Activated CD8-positive, alpha-beta T cell treated with anti-CD3 and anti-CD28 coated beads for 36 hours (primary cell): ENCODE data around the gene PPARD. TPM values are rescaled to one million over a fixed set of nuclear protein-coding genes. Genes with fewer than 3 reads are reported as not detected.
A peak's percentile ranks its signal among the peaks of the same experiment; 100 is the strongest.

Experiments
- ATAC-seq: fragments of 200-7000 bp; cut with Tn5 transposase; one replicate; pipeline ENCODE4 v1.10.0; 2021; ENCODE audit warnings: mild to moderate bottlenecking, moderate library complexity
- CTCF ChIA-PET: fragments of 350-600 bp; sonication (Branson Sonifier 250); formaldehyde crosslinking; loops from one replicate; lab custom pipeline; 2021; ENCODE audit warnings: antibody characterized with exemption; lab: Charles Lee
- POLR2A ChIA-PET: fragments of 350-600 bp; sonication (Branson Sonifier 250); formaldehyde crosslinking; loops from one replicate; lab custom pipeline; 2021; ENCODE audit warnings: antibody characterized with exemption; lab: Charles Lee
- DNase-seq: peaks from one replicate; pipeline ENCODE4 v3.0.0-alpha.2; 2020
- H3K27ac Mint-ChIP-seq: one replicate; pipeline ENCODE4 v1.8.0; 2021; ENCODE audit warnings: mild to moderate bottlenecking, mixed read lengths
- H3K27me3 Mint-ChIP-seq: one replicate; pipeline ENCODE4 v1.8.0; 2021; ENCODE audit warnings: mixed read lengths
- H3K36me3 Mint-ChIP-seq: one replicate; pipeline ENCODE4 v1.8.0; 2021; ENCODE audit warnings: low read depth, mixed read lengths
- H3K4me1 Mint-ChIP-seq: one replicate; pipeline ENCODE4 v1.8.0; 2021; ENCODE audit warnings: low read depth, mixed read lengths
- H3K4me3 Mint-ChIP-seq: one replicate; pipeline ENCODE4 v1.8.0; 2021; ENCODE audit warnings: mild to moderate bottlenecking, moderate library complexity, mixed read lengths
- H3K9me3 Mint-ChIP-seq: one replicate; pipeline ENCODE4 v1.8.0; 2021; ENCODE audit warnings: mixed read lengths
- CTCF ChIP-seq: fragments of 200-600 bp; IDR thresholded peaks from one replicate; pipeline ENCODE4 v1.8.0; 2022; ENCODE audit warnings: antibody characterized with exemption, mild to moderate bottlenecking
- intact Hi-C: fragments of 100-400 bp; cut with micrococcal nuclease; formaldehyde crosslinking; loops from one replicate; pipeline ENCODE4 v1.10.0; 2022
- total RNA-seq, 2 experiments: library from RNA; stranded (reverse); gene quantifications; one replicate each; pipeline ENCODE4 v1.2.3, GENCODE V29; 2021

Gene PPARD
- total RNA-seq, 2 experiments from 2014 or later = 26.6 to 26.7 TPM

- peak overlapping the region; percentile 93 for H3K27ac Mint-ChIP-seq
- POLR2A ChIA-PET = interaction anchor here (1.0 to 5.9 kb wide), 4 partner anchors 12 to 174 kb away, joined by 3 to 24 read pairs (median 11); no protein-coding TSS in a partner anchor
- intact Hi-C loops = loop anchor here (2.0 to 5.0 kb wide), 2 partner anchors 149 to 168 kb away; partner anchors contain the start of gene RPL10A
- DNase-seq (peak; percentile 62), ATAC-seq (no peak)
- TF ChIP-seq CTCF = no peak
- H3K4me1 Mint-ChIP-seq = peaks cover 60% of the 10 kb centered on the region
- no peaks in the 10 kb centered on the region for H3K27me3 Mint-ChIP-seq
- H3K36me3 Mint-ChIP-seq = peaks cover 44% of the 10 kb centered on the region
- CTCF ChIA-PET = interaction anchor here (1.0 to 7.5 kb wide), 5 partner anchors 12 to 168 kb away, joined by 5 to 241 read pairs (median 13); partner anchors contain the start of genes PPARD and RPL10A
- peak overlapping the region; percentile 92 for H3K4me3 Mint-ChIP-seq
- no peaks in the 10 kb centered on the region for H3K9me3 Mint-ChIP-seq
Measured at GRCh38 chr6:35299674-35300073, 42.7 kb upstream of the PPARD start.

- Mint-ChIP-seq H3K27ac (peak overlapping the region; percentile 93), H3K9me3 (no peaks in the 10 kb centered on the region), H3K4me1 (peaks cover 61% of the 10 kb centered on the region), H3K36me3 (peaks cover 45% of the 10 kb centered on the region), H3K4me3 (peak overlapping the region; percentile 92), H3K27me3 (no peaks in the 10 kb centered on the region)
- ATAC-seq (no peak), DNase-seq (peak; percentile 48)
- CTCF ChIA-PET = interaction anchor here (1.0 to 7.5 kb wide), 7 partner anchors 12 to 167 kb away, joined by 3 to 241 read pairs (median 7); partner anchors contain the start of genes PPARD and RPL10A
- no peak for TF ChIP-seq CTCF
- intact Hi-C loops = no loop called here
- POLR2A ChIA-PET = interaction anchor here (0.6 to 5.9 kb wide), 8 partner anchors 10 to 423 kb away, joined by 3 to 24 read pairs (median 4); partner anchors contain the start of gene RPL10A
Measured at GRCh38 chr6:35300848-35301247, 41.5 kb upstream of the PPARD start.

- H3K36me3 Mint-ChIP-seq = peaks cover 57% of the 10 kb centered on the region
- no peaks in the 10 kb centered on the region for H3K9me3 Mint-ChIP-seq
- H3K4me3 Mint-ChIP-seq = peak overlapping the region; percentile 76
- POLR2A ChIA-PET = interaction anchor here (0.6 to 2.2 kb wide), 14 partner anchors 9 to 377 kb away, joined by 3 to 11 read pairs (median 4); partner anchors contain the start of genes FANCE, PPARD and RPL10A
- no peaks in the 10 kb centered on the region for H3K27me3 Mint-ChIP-seq
- ATAC-seq = peak; percentile 81
- intact Hi-C loops = no loop called here
- no peak for TF ChIP-seq CTCF
- CTCF ChIA-PET = interaction anchor here (1.0 to 3.6 kb wide), 6 partner anchors 9 to 147 kb away, joined by 3 to 20 read pairs (median 4); partner anchors contain the start of gene PPARD
- DNase-seq = peak; percentile 98
- peak overlapping the region; percentile 93 for H3K27ac Mint-ChIP-seq
- H3K4me1 Mint-ChIP-seq = peaks cover 69% of the 10 kb centered on the region
Measured at GRCh38 chr6:35302604-35303241, 39.6 kb upstream of the PPARD start.

- H3K27ac Mint-ChIP-seq = peak overlapping the region; percentile 93
- ChIA-PET CTCF (interaction anchor here (1.2 to 3.6 kb wide), 7 partner anchors 11 to 146 kb away, joined by 3 to 20 read pairs (median 4); partner anchors contain the start of gene PPARD), POLR2A (interaction anchor here (2.2 kb wide), 2 partner anchors 24 to 27 kb away, joined by 7 to 11 read pairs; no protein-coding TSS in a partner anchor)
- no peaks in the 10 kb centered on the region for H3K9me3 Mint-ChIP-seq
- H3K27me3 Mint-ChIP-seq = no peaks in the 10 kb centered on the region
- intact Hi-C loops = no loop called here
- peaks cover 76% of the 10 kb centered on the region for H3K4me1 Mint-ChIP-seq
- DNase-seq (no peak), ATAC-seq (no peak)
- H3K4me3 Mint-ChIP-seq = peak overlapping the region; percentile 76
- TF ChIP-seq CTCF = no peak
- H3K36me3 Mint-ChIP-seq = peaks cover 59% of the 10 kb centered on the region
Measured at GRCh38 chr6:35304299-35304698, 38.1 kb upstream of the PPARD start.
